GM19438 (cell line): ENCODE measurements around the gene PRSS21.
A peak's percentile ranks its signal among the peaks of the same experiment; 100 is the strongest.

Experiments
- ATAC-seq: cut with Tn5 transposase; IDR thresholded peaks from one replicate; pipeline ENCODE4 v1.9.1; 2021; ENCODE audit warnings: low read depth; ENCODE audit not compliant: unreplicated experiment

PRSS21 gene, protein sequence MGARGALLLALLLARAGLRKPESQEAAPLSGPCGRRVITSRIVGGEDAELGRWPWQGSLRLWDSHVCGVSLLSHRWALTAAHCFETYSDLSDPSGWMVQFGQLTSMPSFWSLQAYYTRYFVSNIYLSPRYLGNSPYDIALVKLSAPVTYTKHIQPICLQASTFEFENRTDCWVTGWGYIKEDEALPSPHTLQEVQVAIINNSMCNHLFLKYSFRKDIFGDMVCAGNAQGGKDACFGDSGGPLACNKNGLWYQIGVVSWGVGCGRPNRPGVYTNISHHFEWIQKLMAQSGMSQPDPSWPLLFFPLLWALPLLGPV

DNA sequence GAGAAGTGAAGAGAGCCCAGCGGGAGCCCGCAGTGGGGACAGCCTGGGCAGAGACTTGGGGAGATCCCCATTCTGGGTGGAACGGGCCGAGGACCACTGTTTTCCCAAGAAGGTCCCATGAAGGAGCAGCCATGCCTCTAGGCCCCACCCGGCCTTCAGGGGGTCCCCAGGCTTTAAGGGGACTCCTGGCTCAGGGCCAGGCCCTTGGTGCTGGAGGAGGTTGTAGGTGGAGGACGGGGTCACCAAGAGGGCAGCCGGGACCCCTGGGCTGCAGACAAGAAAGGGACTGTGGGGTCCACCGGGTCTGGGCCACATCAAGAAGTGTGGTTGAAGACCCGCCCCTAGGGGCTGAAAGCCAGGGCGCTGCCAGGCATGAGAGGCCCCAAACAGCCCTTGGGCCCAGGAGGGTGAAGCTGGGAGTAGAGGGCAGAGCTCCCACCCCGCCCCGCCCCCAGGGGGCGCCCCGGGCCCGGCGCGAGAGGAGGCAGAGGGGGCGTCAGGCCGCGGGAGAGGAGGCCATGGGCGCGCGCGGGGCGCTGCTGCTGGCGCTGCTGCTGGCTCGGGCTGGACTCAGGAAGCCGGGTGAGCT, at the start of gene PRSS21:
Gene PRSS21 (plus strand): TSS at position 487 of the 589 bp plus-strand sequence. CDS start 32 bp downstream, at position 519.
- ATAC-seq: no peak

DNA sequence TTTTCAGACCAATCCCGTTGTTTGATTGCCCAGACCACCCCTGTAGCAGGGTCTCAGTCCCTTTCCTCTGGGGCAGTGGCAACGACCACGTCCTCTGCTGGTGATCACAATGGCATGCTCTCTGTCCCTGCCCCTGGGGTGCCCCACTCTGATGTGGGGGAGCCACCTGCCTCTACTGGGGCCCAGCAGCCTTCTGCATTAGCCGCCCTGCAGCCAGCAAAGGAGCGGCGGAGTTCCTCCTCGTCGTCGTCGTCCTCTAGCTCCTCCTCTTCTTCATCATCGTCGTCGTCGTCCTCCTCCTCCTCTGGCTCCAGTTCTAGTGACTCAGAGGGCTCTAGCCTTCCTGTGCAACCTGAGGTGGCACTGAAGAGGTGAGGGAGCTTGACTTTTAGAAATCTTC, 49.1 kb upstream of the PRSS21 start:
- no peak for ATAC-seq

DNA sequence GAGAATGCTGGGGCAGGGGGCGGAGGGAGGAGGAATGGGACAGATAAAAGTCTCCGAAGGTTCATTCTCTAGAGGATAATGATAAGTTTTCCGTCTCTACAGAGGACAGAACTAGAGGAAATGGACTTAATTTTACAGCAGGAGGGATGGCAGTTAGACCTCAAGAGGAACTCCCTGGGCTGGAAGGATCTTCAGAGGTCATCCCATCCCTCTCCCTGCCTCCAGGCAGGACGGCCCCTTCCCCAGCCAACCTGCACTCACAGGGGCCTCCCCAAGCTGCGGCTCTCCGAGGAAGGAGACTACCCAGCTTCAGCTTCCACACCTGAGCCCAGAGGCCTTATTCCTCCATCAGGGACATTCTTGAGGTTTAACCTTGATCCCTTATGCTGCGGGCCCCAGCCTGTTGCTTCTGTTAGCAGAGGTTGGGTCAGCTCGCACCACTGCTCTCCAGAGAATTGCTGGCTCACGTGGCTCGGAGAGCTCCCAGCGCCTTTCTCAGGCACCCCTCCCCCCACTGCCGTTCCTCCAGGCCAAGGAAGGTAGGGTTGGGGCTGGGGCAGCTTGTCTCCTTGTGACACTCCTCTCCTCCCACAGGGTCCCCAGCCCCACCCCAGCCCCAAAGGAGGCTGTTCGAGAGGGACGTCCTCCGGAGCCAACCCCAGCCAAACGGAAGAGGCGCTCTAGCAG, 48.5 kb upstream of the PRSS21 start:
- no peak for ATAC-seq

DNA sequence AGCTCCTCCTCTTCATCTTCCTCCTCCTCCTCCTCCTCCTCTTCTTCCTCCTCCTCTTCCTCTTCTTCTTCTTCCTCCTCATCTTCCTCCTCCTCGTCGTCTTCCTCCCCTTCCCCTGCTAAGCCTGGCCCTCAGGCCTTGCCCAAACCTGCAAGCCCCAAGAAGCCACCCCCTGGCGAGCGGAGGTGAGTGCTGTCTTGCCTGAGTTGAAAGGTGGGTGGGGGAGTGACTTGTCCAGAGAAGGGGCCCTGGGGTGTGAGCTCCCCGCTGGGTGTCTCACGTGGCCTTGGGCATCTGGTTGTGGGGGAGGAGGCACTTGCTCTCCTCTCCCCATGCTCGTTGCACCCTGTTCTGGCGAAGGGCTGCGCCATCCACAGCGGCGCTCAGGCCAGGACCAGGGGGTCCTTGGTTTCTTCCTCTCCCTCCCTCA, 47.9 kb upstream of the PRSS21 start:
- ATAC-seq: no peak

DNA sequence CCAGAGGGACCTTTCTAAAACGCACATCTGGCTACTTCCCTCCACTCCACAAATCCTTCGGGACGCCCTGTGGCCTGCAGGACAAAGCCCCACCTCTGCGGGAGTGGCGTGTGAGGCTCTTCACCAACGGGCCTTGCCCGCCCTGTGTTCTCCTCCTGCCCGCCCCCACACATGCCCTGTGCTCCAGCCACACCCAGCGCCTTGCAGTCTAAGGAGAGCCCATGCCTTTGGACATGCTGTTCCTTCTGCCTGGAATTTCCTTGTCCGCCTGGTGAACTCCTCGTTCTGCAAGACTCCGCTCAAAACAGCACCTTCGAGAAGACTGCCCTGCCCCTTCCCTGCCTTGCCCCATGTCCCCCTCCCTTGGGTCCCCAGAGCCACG, 47.4 kb upstream of the PRSS21 start:
- ATAC-seq: no peak

DNA sequence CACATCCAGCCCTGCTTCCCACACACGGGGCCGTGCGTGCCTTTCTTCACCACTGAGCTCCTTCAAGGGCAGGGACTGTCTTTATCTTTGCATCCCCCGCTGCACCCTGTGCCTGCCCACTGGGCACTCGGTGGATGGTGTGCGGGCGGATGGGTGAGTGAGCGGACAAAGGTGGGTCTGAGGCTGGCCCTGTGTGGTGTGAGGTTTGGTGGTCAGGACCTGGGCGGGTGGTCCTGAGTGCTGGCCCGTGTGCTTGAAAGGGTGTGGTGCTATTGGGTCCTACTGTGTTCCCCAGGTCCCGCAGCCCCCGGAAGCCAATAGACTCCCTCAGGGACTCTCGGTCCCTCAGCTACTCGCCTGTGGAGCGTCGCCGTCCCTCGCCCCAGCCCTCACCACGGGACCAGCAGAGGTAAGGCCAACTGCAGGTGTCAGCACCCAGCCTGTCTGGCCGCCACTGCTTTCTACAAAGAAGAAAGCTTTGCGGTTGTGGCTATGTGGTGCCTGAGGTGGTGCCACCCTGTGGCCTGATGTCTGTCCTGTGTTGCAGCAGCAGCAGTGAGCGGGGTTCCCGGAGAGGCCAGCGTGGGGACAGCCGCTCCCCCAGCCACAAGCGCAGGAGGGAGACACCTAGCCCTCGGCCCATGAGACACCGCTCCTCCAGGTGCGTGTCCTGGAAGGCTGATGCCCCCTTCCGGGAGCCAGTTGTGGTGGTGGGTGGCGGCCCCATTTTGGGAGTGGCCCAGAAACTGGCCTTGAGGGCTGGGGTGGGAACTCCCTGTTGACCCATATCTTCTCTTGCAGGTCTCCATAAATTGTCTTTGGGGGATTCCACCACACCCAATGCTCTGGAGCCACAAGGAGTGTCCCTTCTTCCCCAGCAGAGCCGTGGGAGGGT, 46.7 kb upstream of the PRSS21 start:
- no peak for ATAC-seq

DNA sequence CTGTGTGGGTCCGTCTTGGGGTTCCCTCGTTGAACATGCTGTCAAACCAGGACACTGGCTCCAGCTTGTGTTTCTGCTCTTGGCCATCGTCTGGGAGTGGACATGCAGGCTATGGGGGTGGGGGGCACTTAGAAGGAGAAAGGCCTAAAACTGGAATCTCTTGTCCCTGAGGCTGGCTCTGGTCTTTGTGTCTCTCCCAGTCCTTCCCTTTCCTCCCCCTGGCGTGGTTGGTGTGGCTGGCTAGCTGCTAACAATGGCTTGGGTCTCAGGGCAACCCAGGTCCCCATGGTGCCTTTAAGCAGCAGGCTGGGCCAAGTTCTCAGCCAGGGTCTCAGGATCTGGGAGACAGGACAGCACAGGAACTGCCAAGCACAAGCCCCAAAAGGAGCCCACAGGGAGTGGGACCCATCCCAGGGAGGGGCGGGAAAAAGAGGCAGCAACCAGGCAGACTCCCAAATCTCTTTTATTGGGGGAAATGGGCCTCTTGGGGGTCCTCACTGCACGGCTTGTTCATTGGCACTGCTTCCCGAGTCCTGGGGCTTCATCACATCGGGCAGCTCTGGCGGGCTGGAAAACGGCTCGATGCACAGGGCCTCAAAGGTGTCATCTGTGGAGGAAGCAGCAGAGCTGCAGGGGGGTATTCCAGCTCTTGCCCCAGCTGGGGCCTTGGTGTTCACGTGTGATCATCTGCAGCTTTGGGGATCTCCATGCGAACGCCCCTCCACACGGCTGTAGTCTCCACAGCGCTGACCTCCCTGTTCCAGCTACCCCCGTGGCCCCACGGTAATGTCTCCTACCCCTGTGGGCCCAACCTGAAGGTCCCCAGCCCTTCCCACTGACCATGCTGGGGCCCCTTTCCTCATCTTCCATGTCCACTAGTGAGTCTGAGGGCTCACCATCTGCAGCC, 45.3 kb upstream of the PRSS21 start:
- no peak for ATAC-seq

DNA sequence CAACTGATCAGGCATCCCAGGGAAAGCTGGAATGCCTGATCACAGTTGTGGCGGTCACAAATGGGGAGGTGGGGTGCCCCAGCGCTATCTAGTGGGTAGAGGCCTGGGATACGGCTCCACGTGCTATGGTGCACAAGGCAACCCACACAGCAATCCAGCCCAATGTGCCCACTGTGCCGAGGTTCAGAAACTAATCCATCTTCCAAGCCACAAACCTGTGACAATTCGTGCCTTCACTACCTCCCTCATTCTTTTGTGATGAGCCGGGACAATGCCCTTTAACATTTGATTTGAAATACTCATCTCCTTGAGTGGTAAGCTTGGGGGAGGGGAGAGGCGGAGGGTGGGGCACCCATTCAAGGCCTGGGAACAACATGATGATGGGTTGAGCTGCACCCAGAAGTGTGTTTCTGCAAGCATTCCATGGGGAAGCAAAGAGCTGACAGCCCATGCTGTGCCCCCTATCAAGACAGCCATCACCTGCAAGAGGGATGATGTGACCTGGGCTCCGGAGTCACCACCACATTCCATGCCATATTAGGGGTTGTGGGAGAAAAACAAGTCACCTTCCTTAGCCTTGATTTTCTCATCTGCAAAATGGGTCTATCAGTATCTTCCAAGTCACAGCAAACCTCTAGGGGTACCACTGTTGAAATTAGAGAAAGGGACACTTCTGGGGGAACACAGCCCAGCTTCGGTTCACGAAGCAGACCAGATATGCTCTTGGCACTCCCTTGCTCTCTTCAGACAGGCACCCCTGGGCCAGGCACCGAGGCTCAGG, 43.7 kb upstream of the PRSS21 start:
- no peak for ATAC-seq

DNA sequence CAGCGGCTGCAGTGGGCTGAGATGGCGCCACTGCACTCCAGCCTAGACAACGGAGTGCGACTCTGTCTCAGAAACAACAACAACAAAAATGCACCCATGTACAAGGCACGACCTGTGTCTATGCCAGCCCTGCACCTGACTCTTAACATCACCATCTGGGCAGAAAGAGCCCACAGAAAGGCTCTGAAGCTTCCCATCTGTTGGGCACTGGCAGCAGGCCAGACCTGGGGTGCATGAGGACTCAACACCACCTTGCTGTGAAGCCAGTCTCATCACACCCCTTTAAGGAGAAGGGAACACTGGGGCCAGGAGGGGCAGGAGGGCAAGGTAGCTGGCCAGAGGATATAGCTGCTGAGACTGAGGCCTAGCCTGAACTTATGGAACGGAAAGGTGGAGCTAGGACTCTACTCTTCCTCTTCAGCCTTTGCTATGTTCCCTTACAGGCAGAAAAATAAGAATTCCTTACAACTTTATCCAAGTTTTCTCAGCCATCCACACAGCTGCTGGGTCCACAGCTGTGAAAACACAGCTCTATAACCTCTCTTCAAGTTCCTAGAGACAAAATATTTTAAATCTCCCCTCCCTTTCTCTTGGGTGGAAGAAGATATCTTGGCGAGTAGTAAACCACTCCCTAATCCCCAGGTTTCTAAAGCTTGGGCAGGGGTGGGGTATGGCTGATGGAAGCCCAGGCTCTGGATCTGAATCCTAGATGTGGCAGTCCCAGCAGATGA, 42.7 kb upstream of the PRSS21 start:
- no peak for ATAC-seq

DNA sequence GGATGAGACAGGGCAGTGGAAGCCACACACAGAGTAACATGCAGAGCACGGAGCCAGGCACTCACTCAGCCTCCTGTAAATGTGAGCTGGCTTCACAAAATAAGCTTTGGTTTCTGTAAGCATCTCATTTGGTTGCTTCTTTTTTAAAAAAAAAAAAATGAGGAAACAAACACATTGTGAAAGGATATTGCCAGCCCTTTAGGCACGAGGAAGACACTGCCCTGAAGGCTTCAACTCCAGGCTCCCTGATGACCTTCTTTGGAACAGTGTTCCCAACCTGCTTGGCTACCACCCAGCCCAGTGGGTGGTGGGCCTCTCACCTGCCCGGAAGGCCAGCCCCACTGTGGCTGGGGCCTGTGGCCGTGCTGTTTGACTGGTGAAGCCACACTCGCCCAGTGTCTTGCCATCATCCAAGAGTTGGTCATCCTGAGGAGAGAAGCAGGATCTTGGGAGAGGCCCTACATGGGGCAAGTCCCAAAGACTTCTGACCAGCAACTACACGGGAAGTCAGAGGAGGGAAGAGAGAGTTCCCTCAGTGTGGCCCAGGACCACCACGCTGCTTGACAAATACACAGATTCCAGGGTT, 41.8 kb upstream of the PRSS21 start:
- no peak for ATAC-seq

DNA sequence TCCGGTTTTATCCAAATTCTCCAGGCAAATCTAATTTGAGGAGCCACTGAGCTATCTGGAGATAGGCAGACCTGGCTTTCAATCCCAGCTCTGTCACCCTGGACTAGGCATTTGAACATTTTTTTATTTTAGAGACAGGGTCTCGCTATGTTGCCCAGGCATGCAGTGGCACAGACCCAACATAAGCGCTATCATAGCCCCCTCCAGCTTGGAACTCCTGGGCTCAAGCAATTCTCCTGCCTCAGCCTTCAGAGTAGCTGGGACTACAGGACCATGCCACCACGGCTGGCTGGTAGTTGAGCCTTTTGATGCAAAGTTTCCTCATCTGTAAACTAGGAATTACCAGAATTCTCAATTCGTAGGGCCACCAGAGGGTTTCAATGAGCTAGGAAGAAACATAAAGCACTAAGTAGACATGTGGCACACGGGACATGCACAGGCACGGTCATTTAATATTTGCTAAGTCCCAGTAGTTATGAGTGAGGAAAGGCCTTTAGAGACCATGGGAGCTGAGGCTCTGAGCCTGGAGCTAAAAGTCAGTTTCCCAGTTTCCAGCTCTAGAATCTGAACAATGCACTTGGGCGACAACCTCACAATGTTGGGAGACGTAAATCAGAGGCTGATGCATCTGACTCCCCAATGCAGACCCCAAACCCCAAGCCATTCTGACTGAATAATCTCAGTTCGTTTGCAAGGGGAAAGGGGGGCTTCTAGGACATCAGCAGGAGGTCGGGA, 41.1 kb upstream of the PRSS21 start:
- no peak for ATAC-seq

DNA sequence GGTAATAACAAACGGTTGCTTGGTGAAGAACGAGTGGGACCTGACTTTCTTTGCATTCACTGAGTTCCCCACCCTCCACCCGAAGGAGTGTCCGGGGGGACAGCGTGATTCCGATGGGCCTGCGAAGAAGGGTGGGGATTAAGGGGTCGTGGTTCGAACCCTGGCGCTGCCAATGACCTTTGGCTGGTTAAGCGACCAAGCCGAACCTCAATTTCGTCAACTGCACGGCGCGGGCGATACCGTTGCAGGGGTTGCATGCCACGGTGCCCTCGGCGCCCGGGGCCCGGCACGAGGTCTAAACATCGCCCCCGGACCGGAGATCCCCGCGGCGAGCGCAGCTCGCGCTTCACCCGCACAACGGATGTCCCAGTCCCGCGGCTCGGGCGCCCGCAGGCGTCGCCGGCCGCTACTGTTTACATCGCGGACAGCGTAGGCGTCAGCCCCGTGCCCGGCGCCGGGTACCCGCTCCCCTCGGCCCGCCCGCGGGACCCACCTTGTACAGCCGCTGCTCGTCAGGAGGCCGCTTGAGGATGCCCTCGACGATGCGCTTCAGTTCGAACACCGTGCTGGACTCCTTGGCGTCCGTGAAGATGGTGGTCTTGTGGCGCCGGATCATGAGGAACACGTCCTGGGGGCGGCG, 40.4 kb upstream of the PRSS21 start:
- ATAC-seq: peak; percentile 27

DNA sequence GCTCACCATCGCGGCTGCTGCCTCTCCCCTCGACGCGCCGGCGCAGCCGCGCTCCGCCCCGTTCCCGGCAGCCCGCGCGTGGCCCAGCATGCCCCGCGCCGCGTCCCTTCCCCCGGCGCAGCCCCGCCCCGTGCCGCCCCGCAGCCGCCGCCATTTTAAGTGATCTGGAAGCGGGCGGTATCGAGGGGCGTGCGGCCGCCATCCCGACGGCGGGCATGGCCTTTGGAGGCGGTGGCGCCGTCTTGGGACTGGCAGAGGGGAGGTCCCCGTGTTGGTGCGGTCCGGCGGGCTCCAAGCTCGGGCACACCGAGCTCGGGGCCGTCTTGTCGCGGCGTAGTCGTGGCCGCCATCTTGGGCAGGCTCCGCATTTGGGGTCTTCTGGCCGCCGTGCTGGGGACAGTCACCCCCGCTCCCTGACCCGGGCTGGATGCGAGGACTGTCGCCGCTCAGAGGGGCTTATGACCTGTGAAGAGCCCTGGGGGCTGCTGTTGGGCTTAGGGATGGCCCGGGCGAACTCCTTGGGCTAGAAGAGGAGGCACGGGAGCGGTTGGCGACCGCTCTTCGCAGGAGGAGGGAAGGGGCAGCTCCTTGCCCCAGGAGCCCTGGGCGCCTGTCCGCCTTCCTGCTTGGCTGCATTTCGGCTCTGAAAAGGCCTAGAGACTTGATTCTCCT, 39.7 kb upstream of the PRSS21 start, which contains the start of gene ELOB:
Gene ELOB (minus strand): TSS at position 50 of the 672 bp plus-strand sequence. CDS start 41 bp downstream, at position 9.
- ATAC-seq: peak; percentile 64

DNA sequence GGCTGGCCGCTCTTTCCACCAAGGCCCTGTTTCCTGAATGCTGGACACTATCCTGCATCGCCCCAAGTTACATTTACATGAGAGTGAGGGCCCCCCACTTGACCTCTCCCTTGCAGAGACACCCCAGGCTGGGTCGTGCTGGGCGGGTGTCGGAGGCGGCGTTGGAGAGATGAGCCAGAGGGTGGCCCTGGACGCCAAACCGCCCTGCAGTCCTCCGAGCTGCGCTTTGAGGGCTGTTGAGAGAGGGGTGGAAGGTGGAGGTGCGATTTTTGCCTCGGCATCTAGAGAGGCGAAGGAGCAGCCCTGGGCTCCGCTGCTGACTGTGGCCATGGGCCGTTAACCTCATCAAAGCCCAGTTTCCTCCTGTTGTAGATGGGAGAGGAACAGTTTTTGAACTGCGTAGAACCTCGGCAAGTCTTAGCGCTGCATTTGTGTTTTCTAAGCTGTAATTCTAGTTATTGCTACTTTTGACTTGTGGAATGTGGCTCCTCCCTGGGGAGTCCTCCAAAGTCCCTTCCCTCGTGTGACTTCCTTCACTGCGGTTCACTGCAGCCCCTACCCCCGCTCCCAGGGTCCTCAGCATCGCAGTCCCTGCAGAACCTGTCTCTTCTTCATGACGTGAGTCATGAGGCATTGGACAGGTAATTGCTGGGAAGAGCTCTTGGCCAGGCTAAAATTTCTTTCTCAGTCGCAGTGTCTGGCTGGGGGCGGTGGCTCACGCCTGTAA, 39.0 kb upstream of the PRSS21 start:
- ATAC-seq: no peak

DNA sequence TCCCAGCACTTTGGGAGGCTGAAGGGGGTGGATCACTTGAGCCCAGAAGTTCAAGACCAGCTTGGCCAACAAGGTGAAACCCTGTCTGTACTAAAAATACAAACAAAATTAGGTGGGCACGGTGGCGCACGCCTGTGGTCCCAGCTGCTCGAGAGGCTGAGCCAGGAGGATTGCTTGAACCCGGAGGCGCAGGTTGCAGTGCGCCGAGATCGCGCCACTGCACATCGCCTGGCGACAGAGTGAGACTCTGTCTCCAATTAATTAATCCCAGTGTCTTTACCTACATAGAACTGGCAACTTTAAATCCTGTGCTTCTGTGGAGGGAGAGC, 38.4 kb upstream of the PRSS21 start:
- ATAC-seq: no peak
